ENCODE results near the gene ANTXR1. TPM values are rescaled to one million over a fixed set of nuclear protein-coding genes. Genes with fewer than 3 reads are reported as not detected.

The ANTXR1 gene
- total and polyA plus RNA-seq, 2 experiments from 2014 or later = 24.0 to 36.0 TPM

DNA sequence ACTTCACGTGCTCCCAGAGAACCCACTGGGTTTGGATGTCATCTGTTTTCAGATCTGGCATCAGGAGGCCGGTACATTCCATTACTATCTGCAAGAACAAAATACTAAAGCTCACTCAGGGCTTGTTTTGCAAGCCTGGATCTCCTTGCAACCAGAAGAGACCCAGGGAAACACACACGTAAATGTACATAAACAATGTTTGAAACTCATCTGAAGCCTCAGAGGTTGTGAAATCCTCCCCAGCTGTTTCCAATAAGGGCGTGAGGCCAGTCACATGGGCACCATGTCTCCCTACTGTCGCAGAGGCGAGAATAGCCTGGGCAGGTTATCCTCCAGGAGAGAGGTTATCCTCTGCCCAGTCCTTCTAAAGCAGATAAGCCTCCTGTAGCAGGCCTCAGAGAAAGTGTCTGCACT is 187.1 kb downstream of the ANTXR1 start:
- peak in 1 of 2 donors; percentile 97 for DNase-seq (ENCODE audit: low read depth in 1 of 2, low spot score in 1 of 2)
- TF ChIP-seq, protein P1, sequence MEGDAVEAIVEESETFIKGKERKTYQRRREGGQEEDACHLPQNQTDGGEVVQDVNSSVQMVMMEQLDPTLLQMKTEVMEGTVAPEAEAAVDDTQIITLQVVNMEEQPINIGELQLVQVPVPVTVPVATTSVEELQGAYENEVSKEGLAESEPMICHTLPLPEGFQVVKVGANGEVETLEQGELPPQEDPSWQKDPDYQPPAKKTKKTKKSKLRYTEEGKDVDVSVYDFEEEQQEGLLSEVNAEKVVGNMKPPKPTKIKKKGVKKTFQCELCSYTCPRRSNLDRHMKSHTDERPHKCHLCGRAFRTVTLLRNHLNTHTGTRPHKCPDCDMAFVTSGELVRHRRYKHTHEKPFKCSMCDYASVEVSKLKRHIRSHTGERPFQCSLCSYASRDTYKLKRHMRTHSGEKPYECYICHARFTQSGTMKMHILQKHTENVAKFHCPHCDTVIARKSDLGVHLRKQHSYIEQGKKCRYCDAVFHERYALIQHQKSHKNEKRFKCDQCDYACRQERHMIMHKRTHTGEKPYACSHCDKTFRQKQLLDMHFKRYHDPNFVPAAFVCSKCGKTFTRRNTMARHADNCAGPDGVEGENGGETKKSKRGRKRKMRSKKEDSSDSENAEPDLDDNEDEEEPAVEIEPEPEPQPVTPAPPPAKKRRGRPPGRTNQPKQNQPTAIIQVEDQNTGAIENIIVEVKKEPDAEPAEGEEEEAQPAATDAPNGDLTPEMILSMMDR (IDR thresholded peaks at IDR 0.05; ENCODE audit: low read depth, low read length) = no peak
- Histone ChIP-seq H3K4me3 (no peak overlapping the region), H3K27me3 (no peaks in the 10 kb centered on the region), H3K4me1 (ENCODE audit: low read depth) (peaks cover 7% of the 10 kb centered on the region), H3K36me3 (no peaks in the 10 kb centered on the region), H3K27ac (no peak overlapping the region), H3K9me3 (ENCODE audit: low read depth) (no peaks in the 10 kb centered on the region)

DNA sequence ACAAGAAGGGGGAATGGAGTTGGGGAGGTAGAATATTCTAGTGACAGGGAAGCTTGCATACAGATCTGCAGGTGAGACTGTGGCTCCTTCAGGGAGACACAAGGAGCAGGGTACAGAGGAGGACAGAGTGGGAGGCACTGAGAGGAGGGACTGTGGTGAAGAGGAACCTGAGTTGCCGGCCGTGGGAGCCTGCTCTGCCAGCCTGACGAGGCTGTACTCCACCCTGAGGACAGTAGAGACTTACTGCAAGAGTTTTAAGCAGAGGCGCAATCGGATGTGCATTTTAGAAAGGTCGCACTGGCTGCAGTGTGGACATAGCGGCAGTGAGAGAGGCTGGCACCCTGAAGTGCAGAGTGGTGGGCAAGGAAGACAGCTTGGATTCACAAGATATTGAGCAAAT is 188.3 kb downstream of the ANTXR1 start:
- TF ChIP-seq, protein P1 (IDR thresholded peaks at IDR 0.05; ENCODE audit: low read depth, low read length) = no peak
- Histone ChIP-seq H3K27ac (no peak overlapping the region), H3K27me3 (no peaks in the 10 kb centered on the region), H3K9me3 (ENCODE audit: low read depth) (no peaks in the 10 kb centered on the region), H3K4me3 (no peak overlapping the region), H3K4me1 (ENCODE audit: low read depth) (peaks cover 7% of the 10 kb centered on the region), H3K36me3 (no peaks in the 10 kb centered on the region)
- DNase-seq (ENCODE audit: low read depth in 1 of 2, low spot score in 1 of 2) = no peak

DNA sequence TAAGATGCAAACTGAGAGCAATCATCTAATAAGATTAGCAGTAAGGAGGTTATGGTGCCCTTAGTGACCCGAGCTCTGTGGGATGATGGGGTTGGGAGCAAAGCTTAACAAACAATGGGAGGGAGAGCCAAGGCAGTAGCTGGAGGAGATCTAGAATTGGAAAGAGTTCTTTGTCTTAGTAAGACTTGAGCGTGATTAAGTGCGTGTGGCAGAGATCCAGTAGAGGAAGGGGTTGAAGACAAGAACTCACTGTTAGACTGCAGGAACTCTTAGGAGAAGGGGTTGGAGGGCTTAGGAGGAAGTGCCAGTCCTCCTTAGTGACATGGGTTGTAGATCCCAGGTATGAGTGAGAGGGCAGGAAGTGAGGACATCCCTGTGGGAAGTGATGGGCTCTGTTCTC is 189.3 kb downstream of the ANTXR1 start:
- TF ChIP-seq, protein P1 (IDR thresholded peaks at IDR 0.05; ENCODE audit: low read depth, low read length) = no peak
- peak in 1 of 2 donors; percentile 52 for DNase-seq (ENCODE audit: low read depth in 1 of 2, low spot score in 1 of 2)
- no peaks in the 10 kb centered on the region for H3K9me3 ChIP-seq (ENCODE audit: low read depth)
- H3K36me3 ChIP-seq = no peaks in the 10 kb centered on the region
- H3K4me3 ChIP-seq = no peak overlapping the region
- H3K27me3 ChIP-seq = no peaks in the 10 kb centered on the region
- peaks cover 7% of the 10 kb centered on the region for H3K4me1 ChIP-seq (ENCODE audit: low read depth)
- no peak overlapping the region for H3K27ac ChIP-seq

- H3K27ac ChIP-seq = no peak overlapping the region
Measured at GRCh38 chr2:69203166-69203985, 190.4 kb downstream of the ANTXR1 start.

GRCh38 chr2:69204654-69205053 is 191.7 kb downstream of the ANTXR1 start:
- Histone ChIP-seq H3K4me1 (ENCODE audit: low read depth) (peaks cover 7% of the 10 kb centered on the region), H3K4me3 (no peak overlapping the region), H3K9me3 (ENCODE audit: low read depth) (no peaks in the 10 kb centered on the region), H3K36me3 (no peaks in the 10 kb centered on the region), H3K27ac (no peak overlapping the region), H3K27me3 (no peaks in the 10 kb centered on the region)
- TF ChIP-seq, protein P1 (IDR thresholded peaks at IDR 0.05; ENCODE audit: low read depth, low read length) = no peak
- DNase-seq (ENCODE audit: low read depth in 1 of 2, low spot score in 1 of 2) = no peak

More at GRCh38 chr2:69203166-69203985, 190.4 kb downstream of the ANTXR1 start:
- TF ChIP-seq, protein P1 (IDR thresholded peaks at IDR 0.05; ENCODE audit: low read depth, low read length) = no peak
- Histone ChIP-seq H3K4me1 (ENCODE audit: low read depth) (peaks cover 7% of the 10 kb centered on the region), H3K27me3 (no peaks in the 10 kb centered on the region), H3K4me3 (no peak overlapping the region), H3K36me3 (no peaks in the 10 kb centered on the region), H3K9me3 (ENCODE audit: low read depth) (no peaks in the 10 kb centered on the region)
- no peak for DNase-seq (ENCODE audit: low read depth in 1 of 2, low spot score in 1 of 2)
